Measurements from ENCODE around the gene DNAJC3. TPM values are rescaled to one million over a fixed set of nuclear protein-coding genes. Genes with fewer than 3 reads are reported as not detected.
"Not testable (repeated sequence)": the region's sequence is repeated elsewhere in the genome, so short reads cannot be mapped to it uniquely, and the experiment has no call there.

DNAJC3 gene
- total RNA-seq, 1 donor from 2014 or later = 18.3 TPM

GRCh38 chr13:95710313-95710712 is 33.4 kb downstream of the DNAJC3 start:
- TF ChIP-seq, protein P1, sequence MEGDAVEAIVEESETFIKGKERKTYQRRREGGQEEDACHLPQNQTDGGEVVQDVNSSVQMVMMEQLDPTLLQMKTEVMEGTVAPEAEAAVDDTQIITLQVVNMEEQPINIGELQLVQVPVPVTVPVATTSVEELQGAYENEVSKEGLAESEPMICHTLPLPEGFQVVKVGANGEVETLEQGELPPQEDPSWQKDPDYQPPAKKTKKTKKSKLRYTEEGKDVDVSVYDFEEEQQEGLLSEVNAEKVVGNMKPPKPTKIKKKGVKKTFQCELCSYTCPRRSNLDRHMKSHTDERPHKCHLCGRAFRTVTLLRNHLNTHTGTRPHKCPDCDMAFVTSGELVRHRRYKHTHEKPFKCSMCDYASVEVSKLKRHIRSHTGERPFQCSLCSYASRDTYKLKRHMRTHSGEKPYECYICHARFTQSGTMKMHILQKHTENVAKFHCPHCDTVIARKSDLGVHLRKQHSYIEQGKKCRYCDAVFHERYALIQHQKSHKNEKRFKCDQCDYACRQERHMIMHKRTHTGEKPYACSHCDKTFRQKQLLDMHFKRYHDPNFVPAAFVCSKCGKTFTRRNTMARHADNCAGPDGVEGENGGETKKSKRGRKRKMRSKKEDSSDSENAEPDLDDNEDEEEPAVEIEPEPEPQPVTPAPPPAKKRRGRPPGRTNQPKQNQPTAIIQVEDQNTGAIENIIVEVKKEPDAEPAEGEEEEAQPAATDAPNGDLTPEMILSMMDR (conservative IDR thresholded peaks at IDR 0.05) = no peak
- H3K9me3 Mint-ChIP-seq = no peaks in the 10 kb centered on the region
- no peaks in the 10 kb centered on the region for H3K4me1 Mint-ChIP-seq
- no peak for DNase-seq (ENCODE audit: low read depth, low spot score)
- peaks cover 18% of the 10 kb centered on the region for H3K36me3 Mint-ChIP-seq (ENCODE audit: low read depth)
- H3K4me3 Mint-ChIP-seq = no peak overlapping the region
- H3K27me3 Mint-ChIP-seq (ENCODE audit: low read depth) = no peaks in the 10 kb centered on the region
- no peak overlapping the region for H3K27ac Mint-ChIP-seq (ENCODE audit: unreplicated experiment)

- not testable (repeated sequence) for H3K9me3 Mint-ChIP-seq; H3K27me3 Mint-ChIP-seq (ENCODE audit: low read depth); H3K27ac Mint-ChIP-seq (ENCODE audit: unreplicated experiment); H3K4me1 Mint-ChIP-seq; H3K4me3 Mint-ChIP-seq; DNase-seq (ENCODE audit: low read depth, low spot score)
- H3K36me3 Mint-ChIP-seq (ENCODE audit: low read depth) = peaks cover 29% of the 10 kb centered on the region
These were observed 35.9 kb downstream of the DNAJC3 start for GRCh38 chr13:95712846-95713245.

GRCh38 chr13:95713651-95714050 is 36.7 kb downstream of the DNAJC3 start:
- TF ChIP-seq, protein P1 (conservative IDR thresholded peaks at IDR 0.05) = no peak
- no peak for DNase-seq (ENCODE audit: low read depth, low spot score)
- peaks cover 6% of the 10 kb centered on the region for H3K9me3 Mint-ChIP-seq
- no peak overlapping the region for H3K27ac Mint-ChIP-seq (ENCODE audit: unreplicated experiment)
- H3K27me3 Mint-ChIP-seq (ENCODE audit: low read depth) = no peaks in the 10 kb centered on the region
- no peaks in the 10 kb centered on the region for H3K4me1 Mint-ChIP-seq
- H3K4me3 Mint-ChIP-seq = no peak overlapping the region
- H3K36me3 Mint-ChIP-seq (ENCODE audit: low read depth) = peaks cover 29% of the 10 kb centered on the region

DNA sequence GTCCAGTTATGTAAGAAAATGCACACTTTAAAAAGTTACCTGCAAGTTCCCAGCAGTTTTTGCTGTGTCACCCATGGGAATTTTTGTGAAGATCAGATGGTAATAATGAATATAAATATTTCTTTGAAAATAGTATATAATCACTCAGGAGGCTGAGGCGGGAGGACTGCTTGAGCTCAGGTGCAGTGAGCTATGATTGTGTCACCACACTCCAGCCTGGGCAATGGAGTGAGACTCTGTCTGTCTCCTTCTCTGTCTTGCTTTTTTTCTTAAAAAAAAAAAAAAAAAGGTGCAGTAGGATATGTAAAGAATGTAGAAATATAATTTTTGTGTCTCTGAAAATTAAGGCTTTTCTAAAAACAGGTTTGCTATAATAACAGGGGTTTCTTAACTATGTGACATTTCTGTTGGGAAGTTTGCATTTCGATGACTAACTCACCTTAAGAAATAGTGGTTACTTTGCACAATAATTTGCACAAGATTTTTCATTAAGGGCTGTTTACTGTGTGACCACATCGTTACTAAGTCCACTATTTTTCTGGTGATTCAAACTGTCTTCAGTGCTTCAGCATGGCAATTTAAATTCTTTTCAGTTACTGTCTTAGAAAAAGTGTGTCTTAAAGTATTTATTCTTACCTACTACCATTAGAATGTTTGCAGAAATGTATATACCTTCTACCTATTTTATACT is 37.3 kb downstream of the DNAJC3 start:
- TF ChIP-seq, protein P1 (conservative IDR thresholded peaks at IDR 0.05) = no peak
- Mint-ChIP-seq H3K27ac (ENCODE audit: unreplicated experiment) (no peak overlapping the region), H3K27me3 (ENCODE audit: low read depth) (no peaks in the 10 kb centered on the region), H3K36me3 (ENCODE audit: low read depth) (peaks cover 29% of the 10 kb centered on the region), H3K9me3 (peaks cover 6% of the 10 kb centered on the region), H3K4me3 (no peak overlapping the region), H3K4me1 (no peaks in the 10 kb centered on the region)
- no peak for DNase-seq (ENCODE audit: low read depth, low spot score)

DNA sequence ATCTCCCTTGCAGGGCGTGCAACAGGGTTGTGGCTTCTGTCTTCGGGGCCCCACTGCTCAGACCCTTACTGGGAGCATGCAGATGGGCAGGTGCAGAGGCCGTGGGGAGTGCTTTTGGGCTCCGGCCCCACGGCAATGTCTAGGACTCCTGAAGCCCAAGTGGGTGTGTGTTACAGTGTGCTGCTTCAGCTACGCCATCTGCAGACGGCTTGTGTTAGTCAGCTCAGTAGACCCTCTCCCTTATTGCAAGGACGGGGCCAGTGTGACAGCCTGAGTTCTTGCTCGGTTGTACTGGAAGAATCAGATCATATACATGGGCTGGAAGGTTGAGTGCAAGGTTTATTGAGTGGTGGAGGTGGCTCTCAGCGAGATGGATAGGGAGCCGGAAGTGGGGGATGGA is 39.3 kb downstream of the DNAJC3 start:
- Mint-ChIP-seq H3K36me3 (ENCODE audit: low read depth) (peaks cover 32% of the 10 kb centered on the region), H3K4me1 (no peaks in the 10 kb centered on the region), H3K9me3 (peaks cover 6% of the 10 kb centered on the region), H3K27ac (ENCODE audit: unreplicated experiment) (no peak overlapping the region), H3K27me3 (ENCODE audit: low read depth) (no peaks in the 10 kb centered on the region), H3K4me3 (no peak overlapping the region)
- TF ChIP-seq, protein P1 (conservative IDR thresholded peaks at IDR 0.05) = no peak
- DNase-seq (ENCODE audit: low read depth, low spot score) = no peak

DNA sequence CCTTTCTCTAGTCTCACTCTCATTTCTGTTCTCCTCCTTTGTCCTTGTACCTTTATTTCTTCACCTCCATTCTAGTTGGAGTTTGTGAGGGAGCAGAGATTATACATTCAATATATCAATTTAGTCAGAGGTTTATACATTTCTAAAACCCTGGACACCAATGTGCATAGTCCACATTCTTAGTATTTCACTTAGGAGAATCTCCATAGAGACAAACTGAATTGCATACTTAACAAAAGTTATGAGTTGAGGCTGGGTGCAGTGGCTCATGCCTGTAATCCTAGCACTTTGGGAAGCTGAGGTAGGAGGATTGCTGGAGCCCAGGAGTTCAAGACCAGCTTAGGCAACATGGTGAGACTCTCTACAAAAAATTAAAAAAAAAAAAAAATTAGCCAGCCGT is 45.3 kb downstream of the DNAJC3 start:
- no peaks in the 10 kb centered on the region for H3K4me1 Mint-ChIP-seq
- TF ChIP-seq, protein P1 (conservative IDR thresholded peaks at IDR 0.05) = no peak
- no peak overlapping the region for H3K4me3 Mint-ChIP-seq
- H3K9me3 Mint-ChIP-seq = peaks cover 3% of the 10 kb centered on the region
- H3K27me3 Mint-ChIP-seq (ENCODE audit: low read depth) = no peaks in the 10 kb centered on the region
- H3K36me3 Mint-ChIP-seq (ENCODE audit: low read depth) = peaks cover 17% of the 10 kb centered on the region
- DNase-seq (ENCODE audit: low read depth, low spot score) = no peak
- no peak overlapping the region for H3K27ac Mint-ChIP-seq (ENCODE audit: unreplicated experiment)
